ENCODE measurements around the gene MAEA. TPM values are rescaled to one million over a fixed set of nuclear protein-coding genes. Genes with fewer than 3 reads are reported as not detected.

The MAEA gene
- total RNA-seq, 1 donor = 54.8 TPM

DNA sequence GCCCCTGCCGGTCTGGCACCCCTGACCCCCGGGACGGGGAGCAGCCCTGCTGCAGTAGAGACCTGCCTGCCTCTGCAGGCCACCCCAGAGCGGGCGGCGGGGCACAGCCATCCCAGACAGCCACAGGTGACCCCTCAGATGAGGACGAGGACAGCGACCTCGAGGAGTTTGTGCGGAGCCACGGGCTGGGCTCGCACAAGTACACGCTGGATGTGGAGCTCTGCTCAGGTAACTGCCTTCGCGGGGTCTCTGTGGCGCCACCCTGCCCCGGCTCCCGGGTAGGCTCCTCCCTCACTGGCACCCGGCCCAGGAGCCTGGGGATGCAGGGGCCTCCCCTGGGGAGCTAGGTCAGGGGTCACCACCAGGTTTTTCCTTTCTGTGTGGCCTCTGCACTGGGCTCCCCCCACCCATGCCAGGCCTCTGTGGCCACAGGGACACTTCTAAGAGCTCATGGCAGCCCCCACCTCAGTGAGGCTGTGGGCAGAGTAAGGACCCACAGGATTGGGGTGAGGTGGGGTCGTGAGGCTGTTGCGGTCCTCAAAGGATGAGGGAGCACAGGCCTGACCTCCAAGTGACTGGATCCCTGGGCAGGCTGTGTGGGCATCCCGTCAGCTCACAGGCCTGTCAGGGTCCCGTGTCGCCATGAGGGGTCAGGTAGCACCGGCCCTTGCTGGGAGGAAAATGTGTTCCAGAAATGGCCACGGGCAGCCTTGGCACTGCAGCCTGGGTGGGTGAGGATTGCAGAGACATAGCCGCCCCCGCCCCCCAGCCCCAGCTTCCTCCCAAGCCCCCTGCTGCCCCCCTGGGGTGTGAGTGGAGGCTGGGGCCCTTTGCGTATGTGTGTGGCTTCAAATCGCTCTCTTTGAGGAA, 63.7 kb downstream of the MAEA start:
- no peak for DNase-seq (ENCODE audit: low read depth)
- H3K4me3 ChIP-seq (ENCODE audit: low read depth, low read length) = no peak overlapping the region
- TF ChIP-seq, protein P1, sequence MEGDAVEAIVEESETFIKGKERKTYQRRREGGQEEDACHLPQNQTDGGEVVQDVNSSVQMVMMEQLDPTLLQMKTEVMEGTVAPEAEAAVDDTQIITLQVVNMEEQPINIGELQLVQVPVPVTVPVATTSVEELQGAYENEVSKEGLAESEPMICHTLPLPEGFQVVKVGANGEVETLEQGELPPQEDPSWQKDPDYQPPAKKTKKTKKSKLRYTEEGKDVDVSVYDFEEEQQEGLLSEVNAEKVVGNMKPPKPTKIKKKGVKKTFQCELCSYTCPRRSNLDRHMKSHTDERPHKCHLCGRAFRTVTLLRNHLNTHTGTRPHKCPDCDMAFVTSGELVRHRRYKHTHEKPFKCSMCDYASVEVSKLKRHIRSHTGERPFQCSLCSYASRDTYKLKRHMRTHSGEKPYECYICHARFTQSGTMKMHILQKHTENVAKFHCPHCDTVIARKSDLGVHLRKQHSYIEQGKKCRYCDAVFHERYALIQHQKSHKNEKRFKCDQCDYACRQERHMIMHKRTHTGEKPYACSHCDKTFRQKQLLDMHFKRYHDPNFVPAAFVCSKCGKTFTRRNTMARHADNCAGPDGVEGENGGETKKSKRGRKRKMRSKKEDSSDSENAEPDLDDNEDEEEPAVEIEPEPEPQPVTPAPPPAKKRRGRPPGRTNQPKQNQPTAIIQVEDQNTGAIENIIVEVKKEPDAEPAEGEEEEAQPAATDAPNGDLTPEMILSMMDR (IDR thresholded peaks at IDR 0.05; ENCODE audit: insufficient read depth, low read length) = no peak

DNA sequence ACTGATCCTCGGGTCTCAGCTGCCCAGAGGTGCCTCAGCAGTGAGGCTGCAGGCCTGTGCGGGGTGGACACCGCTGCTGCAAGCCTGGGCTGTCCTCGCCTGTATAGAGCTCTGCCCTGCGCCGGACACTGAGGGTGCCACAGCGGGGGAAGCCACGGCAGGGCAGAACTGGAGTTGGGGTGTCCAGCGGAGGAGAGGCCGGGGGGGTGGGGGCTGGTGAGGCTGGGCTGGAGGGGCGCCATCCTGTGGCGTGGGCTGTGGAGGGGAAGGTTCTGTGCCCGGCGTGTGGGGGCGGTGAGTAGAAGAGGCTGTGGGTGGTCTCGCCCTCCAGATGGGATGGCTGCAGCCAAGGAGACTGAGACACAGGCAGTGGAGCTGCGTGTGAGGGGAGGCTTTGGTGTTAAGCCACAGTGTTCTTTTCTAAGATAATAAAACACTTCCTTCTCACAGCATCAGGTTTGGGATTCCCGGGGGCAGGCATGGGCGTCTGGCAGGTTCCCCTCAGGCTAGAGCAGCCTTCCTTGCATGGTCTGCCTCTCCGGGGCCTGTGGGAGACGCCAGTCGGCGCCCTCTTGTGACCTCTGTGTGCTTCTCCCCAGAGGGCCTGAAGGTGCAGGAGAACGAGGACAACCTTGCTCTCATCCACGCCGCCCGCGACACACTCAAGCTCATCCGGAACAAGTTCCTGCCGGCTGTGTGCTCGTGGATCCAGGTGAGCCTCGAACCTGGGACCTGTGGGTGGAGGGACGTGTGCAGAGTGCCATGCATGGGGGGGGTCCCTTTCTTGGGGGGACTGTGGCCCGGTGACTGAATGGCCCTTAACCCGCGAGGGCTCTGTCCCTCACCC, 64.7 kb downstream of the MAEA start:
- no peak for DNase-seq (ENCODE audit: low read depth)
- TF ChIP-seq, protein P1 (IDR thresholded peaks at IDR 0.05; ENCODE audit: insufficient read depth, low read length) = no peak
- no peak overlapping the region for H3K4me3 ChIP-seq (ENCODE audit: low read depth, low read length)

DNA sequence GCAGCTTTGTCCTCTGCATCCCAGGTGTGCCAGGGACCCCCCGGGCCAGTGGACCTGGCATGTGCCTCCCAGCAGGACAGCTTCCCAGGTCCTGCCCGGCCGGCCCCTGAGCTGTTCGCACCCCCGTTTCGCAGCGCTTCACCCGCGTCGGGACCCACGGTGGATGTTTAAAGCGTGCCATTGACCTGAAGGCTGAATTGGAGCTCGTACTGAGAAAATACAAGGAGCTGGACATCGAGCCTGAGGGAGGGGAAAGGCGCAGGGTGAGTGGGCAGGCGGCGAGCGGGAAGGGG, 65.2 kb downstream of the MAEA start:
- TF ChIP-seq, protein P1 (IDR thresholded peaks at IDR 0.05; ENCODE audit: insufficient read depth, low read length) = no peak
- no peak for DNase-seq (ENCODE audit: low read depth)
- no peak overlapping the region for H3K4me3 ChIP-seq (ENCODE audit: low read depth, low read length)

DNA sequence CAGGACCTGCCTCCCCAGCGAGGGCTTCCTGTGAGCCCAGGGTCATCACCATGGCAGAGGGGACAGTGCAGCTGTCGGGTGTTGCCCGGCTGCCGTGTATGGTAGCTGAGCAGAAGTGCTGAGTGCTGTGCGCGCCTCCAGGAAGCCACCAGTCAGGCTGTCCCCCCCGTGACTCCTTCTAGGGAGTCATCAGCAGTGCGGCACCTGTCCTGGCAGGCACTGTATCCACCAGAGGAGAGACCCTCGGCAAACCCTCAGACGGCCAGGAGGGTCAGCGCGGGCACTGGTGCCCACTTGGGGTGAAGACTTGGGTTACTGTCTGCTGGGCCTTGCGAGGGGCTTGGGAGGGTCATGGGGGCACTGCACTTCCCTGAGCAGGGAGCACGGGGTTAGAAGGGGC, 65.7 kb downstream of the MAEA start:
- TF ChIP-seq, protein P1 (IDR thresholded peaks at IDR 0.05; ENCODE audit: insufficient read depth, low read length) = no peak

DNA sequence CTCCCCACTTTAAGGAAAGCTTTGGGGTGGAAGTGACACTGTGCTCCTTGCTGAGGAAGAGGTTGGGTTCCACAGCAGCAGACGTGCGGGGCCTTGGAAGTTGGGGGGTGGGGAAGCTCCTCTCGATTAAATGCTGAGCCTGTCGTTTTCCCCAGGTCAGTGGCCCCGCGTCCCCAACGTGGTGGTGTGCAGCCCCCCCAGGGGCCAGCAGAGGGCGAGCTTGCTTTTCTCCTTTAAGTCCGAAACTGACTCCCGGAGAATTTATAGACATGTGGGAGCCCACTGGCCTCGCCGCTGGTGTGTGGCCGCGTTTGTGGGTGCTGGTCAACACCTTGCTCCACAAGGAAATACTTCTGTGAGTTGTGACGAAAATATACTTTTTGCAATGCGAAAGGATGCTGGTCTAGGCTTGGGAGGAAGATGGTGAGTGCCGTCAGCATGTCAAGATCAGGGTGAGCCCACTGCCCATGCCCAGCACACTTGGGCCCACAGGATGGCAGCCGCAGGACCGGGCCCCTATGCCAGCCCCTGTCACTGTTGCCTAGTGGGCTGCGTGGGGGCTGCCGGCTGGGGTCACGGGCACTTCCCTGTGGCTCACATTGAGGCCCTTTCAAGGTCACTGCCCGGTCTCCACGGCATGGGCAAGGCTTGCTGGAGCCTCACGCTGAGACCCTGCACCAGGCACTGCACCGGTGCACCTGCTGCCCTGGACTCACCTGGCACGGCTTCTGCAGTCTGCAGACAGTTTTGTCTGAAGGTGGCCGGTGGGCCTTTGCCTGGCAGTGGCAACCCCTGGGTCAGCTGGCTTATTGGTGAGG, 66.7 kb downstream of the MAEA start:
- TF ChIP-seq, protein P1 (IDR thresholded peaks at IDR 0.05; ENCODE audit: insufficient read depth, low read length) = peak; percentile 90
- no peak overlapping the region for H3K4me3 ChIP-seq (ENCODE audit: low read depth, low read length)
- peak; percentile 58 for DNase-seq (ENCODE audit: low read depth)

More for the DNA sequence above, 65.7 kb downstream of the MAEA start:
- no peak overlapping the region for H3K4me3 ChIP-seq (ENCODE audit: low read depth, low read length)
- no peak for DNase-seq (ENCODE audit: low read depth)

All from fibroblast of the aortic adventitia (primary cell).